K562 (cell line): ENCODE results near the gene UBE2E2. TPM values are rescaled to one million over a fixed set of nuclear protein-coding genes. Genes with fewer than 3 reads are reported as not detected.

Source experiments
- ATAC-seq: fragments of 200-7000 bp; cut with Tn5 transposase; 3 replicates; pipeline ENCODE4 v1.9.1; 2020; ENCODE audit warnings: moderate library complexity
- BruUV-seq: library from RNA; stranded (reverse); fragments of 400-500 nt; replicated peaks from 2 replicates; lab custom pipeline; 2021; lab: Mats Ljungman, UMichigan
- CTCF ChIA-PET: fragments of 300-600 bp; formaldehyde crosslinking; extraction: SDS; loops from one replicate; lab custom pipeline; 2021; ENCODE audit warnings: low intra/inter-chr PET ratio; lab: Yijun Ruan, JAX
- POLR2A ChIA-PET: fragments of 300-600, 350-650 bp; sonication (Branson Sonifier 250); formaldehyde crosslinking; extraction: SDS; loops from one replicate; lab custom pipeline; 2021; ENCODE audit warnings: antibody characterized with exemption, inconsistent platforms; lab: Yijun Ruan, JAX
- DNase-seq, 4 experiments: peaks; one replicate each; pipeline versions ENCODE4 v3.0.0 to v3.0.0-alpha.2; 2011 to 2018; ENCODE audit warnings: low spot score in 3 of 4, mixed read lengths in 3 of 4; ENCODE audit errors: extremely low read depth in 1 of 4
- FAIRE-seq: peaks from 2 replicates; lab custom pipeline; 2011; peaks lifted over from hg19 to GRCh38; lab: Jason Lieb, UNC
- H2AFZ ChIP-seq: 2 replicates; pipeline ENCODE4 v1.6.0; 2011; ENCODE audit warnings: low read depth, low read length, control low read depth, inconsistent platforms
- H3K27ac ChIP-seq: fragments of 200-600 bp; 3 replicates; pipeline ENCODE4 v1.8.0; 2011; ENCODE audit warnings: low read depth, mild to moderate bottlenecking, control low read depth, inconsistent platforms, low read length, moderate library complexity, mixed read lengths; ENCODE audit errors: extremely low read depth
- H3K27me3 ChIP-seq, 2 experiments: fragments of 300-600 bp in 1 of 2; 2 replicates in 1 of 2; 3 replicates in 1 of 2; pipeline versions ENCODE4 v1.6.0 to v1.8.0; 2011; ENCODE audit warnings: inconsistent platforms in 2 of 2, low read length in 2 of 2, mild to moderate bottlenecking in 1 of 2, mixed read lengths in 1 of 2, moderate library complexity in 1 of 2; ENCODE audit not compliant: control insufficient read depth in 2 of 2, insufficient read depth in 2 of 2
- H3K36me3 ChIP-seq: fragments of 300-600 bp; 3 replicates; pipeline ENCODE4 v1.8.0; 2011; ENCODE audit warnings: mild to moderate bottlenecking, low read length, inconsistent platforms; ENCODE audit not compliant: control insufficient read depth, insufficient read depth
- H3K4me1 ChIP-seq, 2 experiments: fragments of 200-600 bp in 1 of 2; replicated peaks in 1 of 2; 2 replicates in 1 of 2; 3 replicates in 1 of 2; pipeline versions ENCODE4 v1.5.1 to v1.8.0; 2011; ENCODE audit warnings: inconsistent platforms in 2 of 2, low read length in 2 of 2, mild to moderate bottlenecking in 1 of 2, mixed read lengths in 1 of 2, moderate library complexity in 1 of 2; ENCODE audit not compliant: control insufficient read depth in 2 of 2, insufficient read depth in 2 of 2
- H3K4me2 ChIP-seq: 2 replicates; pipeline ENCODE4 v1.6.1; 2011; ENCODE audit warnings: low read length, control low read depth, inconsistent platforms, mixed read lengths; ENCODE audit not compliant: insufficient read depth
- H3K4me3 ChIP-seq: fragments of 200-600 bp; sonication (generic), shearing (Covaris generic); 2 replicates; pipeline ENCODE4 v1.5.1; 2016; ENCODE audit warnings: control low read depth, inconsistent platforms
- H3K79me2 ChIP-seq: fragments of 200-600 bp; 3 replicates; pipeline ENCODE4 v1.8.0; 2011; ENCODE audit warnings: low read length, inconsistent platforms; ENCODE audit not compliant: control insufficient read depth, insufficient read depth
- H3K9ac ChIP-seq, 2 experiments: 2 replicates each; pipeline versions ENCODE4 v1.6.0 to v1.6.1; 2011; ENCODE audit warnings: low read depth in 2 of 2, low read length in 2 of 2, control low read depth in 1 of 2, inconsistent platforms in 1 of 2, mild to moderate bottlenecking in 1 of 2, mixed read lengths in 1 of 2; ENCODE audit not compliant: insufficient read depth in 1 of 2
- H3K9me1 ChIP-seq: one replicate; pipeline ENCODE4 v1.6.0; 2011; ENCODE audit warnings: inconsistent platforms, mild to moderate bottlenecking, low read length, moderate library complexity; ENCODE audit not compliant: control insufficient read depth, insufficient read depth
- H3K9me3 ChIP-seq: replicated peaks from 2 replicates; pipeline ENCODE4 v1.5.1; 2011; ENCODE audit warnings: low read depth, low read length, inconsistent platforms; ENCODE audit not compliant: control insufficient read depth, insufficient read depth
- H4K20me1 ChIP-seq: replicated peaks from 2 replicates; pipeline ENCODE4 v1.6.1; 2011; ENCODE audit warnings: low read length, inconsistent platforms, mixed read lengths; ENCODE audit not compliant: control insufficient read depth, insufficient read depth
- BRCA1 ChIP-seq, 2 experiments: fragments of 450-650 bp in 1 of 2; sonication (generic) in 1 of 2; formaldehyde crosslinking in 1 of 2; IDR thresholded peaks; 2 replicates each; pipeline versions ENCODE4 v1.5.0 to v1.6.1; 2017 to 2020; ENCODE audit warnings: mild to moderate bottlenecking in 1 of 2, missing genetic modification reagents in 1 of 2
- CBX2 ChIP-seq: fragments of 200-600 bp; sonication (generic); IDR thresholded peaks from one replicate; pipeline ENCODE4 v1.6.1; 2012; ENCODE audit warnings: mild to moderate bottlenecking, low read length, inconsistent platforms; ENCODE audit not compliant: insufficient read depth, poor library complexity, severe bottlenecking
- DACH1 ChIP-seq: fragments of 450-650 bp; IDR thresholded peaks from 2 replicates; pipeline ENCODE4 v1.6.1; 2018; ENCODE audit not compliant: partially characterized antibody
- E2F8 ChIP-seq: fragments of 450-650 bp; IDR thresholded peaks from 2 replicates; pipeline ENCODE4 v1.7.1; 2018; ENCODE audit warnings: mild to moderate bottlenecking, low read depth; ENCODE audit not compliant: partially characterized antibody
- ELF1 ChIP-seq: fragments of 200-800 bp; sonication (Bioruptor generic); IDR thresholded peaks from 2 replicates; pipeline ENCODE4 v1.6.1; 2016; ENCODE audit warnings: missing genetic modification characterization, missing compliant biosample characterization
- HMG20A ChIP-seq: fragments of 450-650 bp; formaldehyde crosslinking; conservative IDR thresholded peaks from 2 replicates; pipeline ENCODE4 v1.4.0; 2020; ENCODE audit warnings: mild to moderate bottlenecking, mixed read lengths
- LEF1 ChIP-seq: fragments of 450-650 bp; IDR thresholded peaks from 2 replicates; pipeline ENCODE4 v1.6.1; 2016; ENCODE audit warnings: mild to moderate bottlenecking
- MCM7 ChIP-seq, 2 experiments: fragments of 450-650 bp; IDR thresholded peaks; 2 replicates each; pipeline ENCODE4 v1.6.1; 2016 to 2018
- MLLT1 ChIP-seq, 2 experiments: fragments of 450-650 bp; IDR thresholded peaks; 2 replicates each; pipeline ENCODE4 v1.6.1; 2016
- NFATC3 ChIP-seq: fragments of 450-650 bp; IDR thresholded peaks from 2 replicates; pipeline ENCODE4 v1.6.1; 2017; ENCODE audit warnings: mild to moderate bottlenecking
- TBP ChIP-seq: optimal IDR thresholded peaks from 2 replicates; pipeline ENCODE3; 2011; ENCODE audit warnings: low read depth, low read length, improper control_type of control experiment
- TFAM ChIP-seq: fragments of 250-450 bp; sonication (Bioruptor Pico); conservative IDR thresholded peaks from 2 replicates; pipeline ENCODE4 v1.5.0; 2021; ENCODE audit warnings: mild to moderate bottlenecking, moderate library complexity
- TFAP4 ChIP-seq: sonication (generic); formaldehyde crosslinking; IDR thresholded peaks from 2 replicates; pipeline ENCODE4 v1.8.0; 2022; ENCODE audit warnings: missing genetic modification reagents, mild to moderate bottlenecking, moderate library complexity, borderline replicate concordance
- ZBTB34 ChIP-seq: fragments of 250-450 bp; sonication (Bioruptor Pico); IDR thresholded peaks from 2 replicates; pipeline ENCODE4 v1.8.0; 2021; ENCODE audit warnings: mild to moderate bottlenecking, moderate library complexity
- ZNF224 ChIP-seq: sonication (generic); formaldehyde crosslinking; IDR thresholded peaks from 2 replicates; pipeline ENCODE4 v1.8.0; 2022; ENCODE audit warnings: mild to moderate bottlenecking, missing genetic modification reagents
- ZNF436 ChIP-seq: fragments of 250-450, 450-650 bp; sonication (Bioruptor Pico); formaldehyde crosslinking; IDR thresholded peaks from 2 replicates; pipeline ENCODE4 v1.7.0; 2020; ENCODE audit warnings: mild to moderate bottlenecking
- ZNF778 ChIP-seq: fragments of 450-650 bp; formaldehyde crosslinking; IDR thresholded peaks from 2 replicates; pipeline ENCODE4 v1.4.0; 2020; ENCODE audit warnings: mild to moderate bottlenecking, moderate library complexity
- WGBS: fragments of 100-300 bp; shearing (Covaris generic); methylation state at CpG from one replicate; pipeline ENCODE4 v1.1.6; 2016; ENCODE audit warnings: low coverage, mixed read lengths; ENCODE audit not compliant: insufficient coverage; ENCODE audit errors: missing lambda C conversion rate; 5-methylcytosine and 5-hydroxymethylcytosine counted together
- in situ Hi-C: fragments of 300-500 bp; cut with MboI; formaldehyde crosslinking; loops from 4 replicates; pipeline ENCODE4 v1.15.0; 2018; ENCODE audit warnings: inconsistent platforms, mixed read lengths
- intact Hi-C: fragments of 100-400 bp; cut with micrococcal nuclease; formaldehyde crosslinking; loops from 2 replicates; pipeline ENCODE4 v1.14.2; 2022
- polyA plus RNA-seq, 8 experiments: library from polyadenylated mRNA; depleted of rRNA in 4 of 8; stranded (reverse) in 5 of 8; unstranded in 3 of 8; fragments of >200 nt; fragmentation: Nextera tagmentation in 2 of 8; fragmentation: Illumina TruSeq in 1 of 8; extraction: Ambion mirVana in 2 of 8; extraction: Trizol in 1 of 8; gene quantifications; 2 replicates each; pipeline versions ENCODE4 v1.2.1 to v1.2.3, GENCODE V29; 2011 to 2014; ENCODE audit warnings: inconsistent platforms in 1 of 8, missing spikeins in 1 of 8
- total RNA-seq, 7 experiments: library from RNA; depleted of rRNA in 6 of 7; stranded (reverse); fragments of >200 nt in 6 of 7; fragmentation: Illumina TruSeq in 2 of 7; extraction: Trizol in 2 of 7; gene quantifications; 2 replicates each; pipeline versions ENCODE4 v1.2.1 to v1.2.3, GENCODE V29; 2011 to 2021; ENCODE audit warnings: low replicate concordance in 1 of 7

UBE2E2 gene
- total and polyA plus RNA-seq, 9 of the 15 experiments (the other 6 are each of a cell fraction or from before 2014, with no cell fraction given) = 0.22 to 5.1 (median 1.9) TPM

GRCh38 chr3:23452408-23452807 lies 249.3 kb downstream of the UBE2E2 start (continued):
- TF ChIP-seq TFAM (no peak), MCM7 (IDR thresholded peaks at IDR 0.05) (no peak), TBP (no peak), CBX2 (no peak), LEF1 (no peak), ZNF436 (no peak), TFAP4 (CRISPR knock-in tag) (no peak)

GRCh38 chr3:23455084-23455483 lies 252.0 kb downstream of the UBE2E2 start:
- no peak overlapping the region for H3K27ac ChIP-seq
- no peak overlapping the region for H3K4me2 ChIP-seq
- H3K27me3 ChIP-seq = no peaks in the 10 kb centered on the region
- H3K36me3 ChIP-seq = no peaks in the 10 kb centered on the region
- no peak for ATAC-seq
- no peak for FAIRE-seq
- in situ Hi-C loops (no loop called here), intact Hi-C loops (no loop called here)
- DNase-seq = no peak
- H3K79me2 ChIP-seq = no peaks in the 10 kb centered on the region
- no peak overlapping the region for H3K9ac ChIP-seq
- CTCF ChIA-PET = no interaction called here
- 2% methylated on average over 3 of the region's 3 CpGs for WGBS
- no peak overlapping the region for H3K4me3 ChIP-seq
- H3K4me1 ChIP-seq = no peaks in the 10 kb centered on the region
- H3K9me3 ChIP-seq = peaks cover 5% of the 10 kb centered on the region; the same call in 1 of the 2 replicates
- no TSS peak for BruUV-seq
- no peaks in the 10 kb centered on the region for H4K20me1 ChIP-seq
- no peaks in the 10 kb centered on the region for H3K9me1 ChIP-seq
- no peak overlapping the region for H2AFZ ChIP-seq
- POLR2A ChIA-PET = no interaction called here
- TF ChIP-seq HMG20A (CRISPR knock-in tag) (no peak), MLLT1 (IDR thresholded peaks at IDR 0.05) (no peak), ZNF224 (CRISPR knock-in tag) (no peak), E2F8 (no peak), ZNF778 (CRISPR knock-in tag) (no peak), BRCA1 (IDR thresholded peaks at IDR 0.05) (no peak), BRCA1 (CRISPR knock-in tag; IDR thresholded peaks at IDR 0.05) (no peak), NFATC3 (no peak), ELF1 (no peak), DACH1 (no peak), ZBTB34 (CRISPR knock-in tag) (no peak)
